ENCODE data around the gene IRAK1.

GRCh38 chrX:153974726-153975286 lies 44.9 kb downstream of the IRAK1 start:
- TF ChIP-seq CTCF (IDR thresholded peaks at IDR 0.05) (no peak), POLR2A (IDR thresholded peaks at IDR 0.05) (no peak)
